Diencephalon (tissue), 1 donor: ENCODE data around the gene KIF21B. TPM values are rescaled to one million over a fixed set of nuclear protein-coding genes. Genes with fewer than 3 reads are reported as not detected.

Experiments
- small RNA-seq: library from RNA; depleted of rRNA; stranded (forward); fragments of <200 nt; gene quantifications from one replicate; pipeline ENCODE3, GENCODE V24; 2014
- total RNA-seq: library from RNA; depleted of rRNA; stranded (reverse); fragments of >200 nt; gene quantifications from one replicate; pipeline ENCODE4 v1.2.3, GENCODE V29; 2014

KIF21B gene
- total RNA-seq: 155 TPM

GRCh38 chr1:201023517-201023902 lies at the start of gene KIF21B:
TSS of gene KIF21B (minus strand) at chr1:201023714. CDS start at chr1:201023383, 331 bp downstream.

Small RNA genes lying within 50 kb of the gene (small RNA-seq; reads per million reads assigned to genes)
- gene RNU6-704P: not detected

Other genes starting within 250 kb of the KIF21B start
- gene GPR25, start 150.7 kb downstream of the KIF21B start, total RNA-seq: 0.46 TPM
- gene INAVA, start 128.8 kb downstream of the KIF21B start, total RNA-seq: 4.6 TPM
- under 0.01 TPM for gene CACNA1S, start 88.7 kb upstream of the KIF21B start, total RNA-seq
- gene ASCL5, start 103.5 kb upstream of the KIF21B start, total RNA-seq: 0.23 TPM
- 66.9 TPM for gene TMEM9, start 130.8 kb upstream of the KIF21B start, total RNA-seq
- under 0.01 TPM for gene IGFN1, start 167.1 kb upstream of the KIF21B start, total RNA-seq